CD4-positive, alpha-beta T cell treated with Interleukin-4 for 1 hour (primary cell): ENCODE results near the gene CHD3.
"Not testable (repeated sequence)": the region's sequence is repeated elsewhere in the genome, so short reads cannot be mapped to it uniquely, and the experiment has no call there.

Source experiments
- DNase-seq, 2 donors: peaks; one replicate each; pipeline ENCODE4 v3.0.0-alpha.2; 2020 to 2022

CHD3 gene

DNA sequence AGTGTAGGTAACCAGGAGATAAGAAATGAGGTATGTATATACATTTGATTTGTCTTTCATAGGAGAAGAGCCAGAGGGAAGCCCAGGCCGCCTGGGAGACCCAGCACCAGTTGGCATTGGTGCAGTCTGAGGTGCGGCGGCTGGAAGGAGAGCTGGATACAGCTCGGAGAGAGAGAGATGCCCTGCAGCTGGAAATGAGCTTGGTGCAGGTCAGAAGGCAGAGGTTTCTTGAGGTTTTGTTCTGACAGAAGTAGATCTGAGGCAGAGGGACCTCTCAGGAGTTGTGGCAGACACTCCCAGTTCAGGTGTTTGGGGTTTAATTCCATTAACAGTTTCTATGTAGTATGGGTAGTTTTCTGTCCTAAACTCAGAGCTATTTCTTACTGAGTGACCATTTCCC is 51.4 kb downstream of the CHD3 start:
- no peak for DNase-seq

DNA sequence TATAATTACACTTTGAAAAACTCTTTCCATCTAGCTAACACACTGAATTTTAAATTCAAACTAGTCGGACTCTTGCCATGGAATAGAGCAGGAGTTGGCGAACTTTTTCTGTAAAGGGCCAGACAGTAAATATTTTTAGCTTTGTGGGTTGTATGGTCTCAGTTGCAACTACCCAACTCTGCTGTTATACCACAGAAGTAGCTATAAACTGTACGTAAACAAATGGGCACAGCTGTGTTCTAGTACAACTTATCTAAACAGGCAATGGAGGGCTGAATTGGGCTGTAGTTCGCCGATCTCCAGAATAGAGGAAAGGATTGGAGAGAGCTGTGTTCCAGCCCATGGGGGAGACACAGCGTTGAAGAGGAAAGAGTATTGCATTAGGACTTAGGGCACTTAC is 52.2 kb downstream of the CHD3 start:
- DNase-seq: no peak

DNA sequence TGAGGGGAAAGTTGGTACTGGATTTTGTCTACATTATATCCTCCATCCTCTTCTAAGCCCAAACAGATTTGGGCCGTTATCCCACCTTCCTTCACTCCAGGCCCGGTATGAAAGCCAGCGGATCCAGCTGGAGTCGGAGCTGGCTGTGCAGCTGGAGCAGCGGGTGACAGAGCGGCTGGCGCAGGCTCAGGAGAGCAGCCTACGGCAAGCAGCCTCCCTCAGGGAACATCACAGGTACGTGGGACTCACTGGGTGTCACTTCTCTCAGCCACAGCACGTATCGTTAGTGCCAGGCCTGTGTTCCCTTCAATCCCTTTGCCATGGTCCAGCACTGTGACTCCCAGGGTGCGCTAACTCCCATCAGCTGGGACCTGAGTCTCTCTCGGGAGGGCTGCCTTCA is 54.7 kb downstream of the CHD3 start:
- DNase-seq: no peak

DNA sequence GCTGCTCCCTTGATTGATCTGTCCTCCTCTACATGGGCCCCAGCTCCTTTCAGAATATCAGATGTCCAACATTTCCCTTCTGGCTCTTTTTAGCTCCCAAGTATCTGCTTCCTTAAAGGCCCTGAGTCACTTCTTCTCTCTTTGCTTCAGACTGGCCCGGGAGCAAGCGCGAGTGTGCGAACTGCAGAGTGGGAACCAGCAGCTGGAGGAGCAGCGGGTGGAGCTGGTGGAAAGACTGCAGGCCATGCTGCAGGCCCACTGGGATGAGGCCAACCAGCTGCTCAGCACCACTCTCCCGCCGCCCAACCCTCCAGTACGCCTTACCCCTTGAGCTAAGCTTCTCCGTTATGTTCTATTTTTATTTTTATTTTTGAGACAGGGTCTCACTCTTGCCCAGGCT is 55.7 kb downstream of the CHD3 start:
- no peak for DNase-seq

DNA sequence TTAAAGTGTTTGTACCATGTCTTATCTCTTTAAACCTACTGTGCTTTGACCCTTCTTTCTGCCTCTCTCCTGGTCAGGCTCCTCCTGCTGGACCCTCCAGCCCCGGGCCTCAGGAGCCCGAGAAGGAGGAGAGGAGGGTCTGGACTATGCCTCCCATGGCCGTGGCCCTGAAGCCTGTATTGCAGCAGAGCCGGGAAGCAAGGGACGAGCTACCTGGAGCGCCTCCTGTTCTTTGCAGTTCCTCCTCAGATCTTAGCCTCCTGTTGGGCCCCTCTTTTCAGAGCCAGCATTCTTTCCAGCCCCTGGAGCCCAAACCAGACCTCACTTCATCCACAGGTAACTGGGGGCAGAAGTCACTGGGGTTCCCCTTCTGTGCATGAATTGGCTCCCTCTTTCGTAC is 57.1 kb downstream of the CHD3 start:
- no peak for DNase-seq

DNA sequence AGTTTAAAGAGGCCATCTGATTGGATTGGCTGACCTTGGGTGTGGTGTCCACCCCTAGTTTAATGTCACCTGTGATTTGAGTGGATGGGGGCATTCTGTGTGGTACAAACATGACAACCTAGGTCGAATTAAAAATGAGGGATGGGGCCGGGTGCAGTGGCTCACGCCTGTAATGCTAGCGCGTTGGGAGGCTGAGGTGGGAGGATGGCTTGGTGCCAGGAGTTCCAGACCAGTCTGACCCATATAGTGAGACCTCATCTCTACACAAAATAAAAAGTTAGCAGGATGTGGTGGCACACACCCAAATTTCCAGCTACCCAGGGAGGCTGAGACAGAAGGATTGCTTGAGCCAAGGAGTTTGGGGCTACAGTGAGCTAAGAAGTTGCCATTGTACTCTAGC is 57.9 kb downstream of the CHD3 start:
- no peak for DNase-seq

DNA sequence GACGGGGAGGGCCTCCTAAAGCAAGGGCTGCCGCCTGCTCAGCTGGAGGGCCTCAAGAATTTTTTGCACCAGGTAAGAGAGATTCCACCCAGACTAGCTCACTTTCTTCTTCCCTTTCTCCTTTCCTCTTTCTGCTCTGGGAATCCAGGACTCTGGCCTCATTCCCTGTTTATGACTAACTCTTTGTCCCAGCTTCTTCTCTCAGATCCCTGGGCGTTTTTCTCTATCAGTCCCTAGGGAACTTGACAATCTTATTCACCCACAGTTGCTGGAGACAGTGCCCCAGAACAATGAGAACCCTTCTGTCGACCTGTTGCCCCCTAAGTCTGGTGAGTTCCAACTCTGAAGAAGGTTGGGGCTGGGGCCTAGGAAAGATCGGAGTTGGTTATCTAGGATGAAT is 59.1 kb downstream of the CHD3 start:
- DNase-seq: no peak

DNA sequence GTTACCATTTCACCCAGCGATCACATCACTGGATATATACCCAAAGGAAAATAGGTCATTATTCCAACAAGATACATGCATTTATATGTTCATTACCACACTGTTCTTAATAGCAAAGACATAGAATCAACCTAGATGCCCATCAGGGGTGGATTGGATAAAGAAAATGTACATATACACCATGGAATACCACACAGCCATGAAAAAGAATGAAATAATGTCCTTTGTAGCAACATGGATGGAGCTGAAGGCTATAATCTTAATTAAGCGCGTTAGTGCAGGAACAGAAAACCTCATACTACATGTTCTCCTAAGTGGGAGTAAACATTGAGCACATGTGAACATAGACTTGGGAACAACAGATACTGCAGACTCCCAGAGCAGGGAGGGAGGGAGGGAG is 62.0 kb downstream of the CHD3 start:
- no peak for DNase-seq

DNA sequence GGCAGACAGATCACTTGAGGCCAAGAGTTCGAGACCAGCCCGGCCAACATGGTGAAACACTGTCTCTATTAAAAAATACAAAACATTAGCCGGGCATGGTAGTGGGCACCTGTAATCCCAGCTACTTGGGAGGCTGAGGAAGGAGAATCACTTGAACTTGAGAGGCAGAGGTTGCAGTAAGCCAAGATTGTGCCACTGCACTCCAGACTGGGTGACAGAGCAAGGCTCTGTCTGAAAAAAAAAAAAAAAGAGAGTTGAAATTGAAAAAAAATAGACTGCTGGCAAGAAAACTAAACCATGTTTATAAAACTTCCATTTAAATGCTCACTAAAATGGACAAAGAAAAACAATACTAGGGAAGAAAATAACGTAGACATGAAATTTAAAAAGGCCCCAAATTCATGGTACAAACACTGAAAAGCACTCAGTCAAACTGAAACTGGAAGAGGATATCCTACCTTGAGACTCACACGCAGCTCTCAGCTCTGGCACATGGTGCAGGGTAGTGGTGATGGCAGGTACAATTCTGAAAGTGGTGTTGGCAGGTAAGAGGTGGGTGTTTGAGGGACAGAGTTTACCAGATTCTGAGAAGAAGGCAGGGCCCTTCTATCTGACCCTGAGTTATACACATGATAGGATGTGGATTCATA is 62.7 kb downstream of the CHD3 start:
- DNase-seq: peak; percentile 12 to 16

DNA sequence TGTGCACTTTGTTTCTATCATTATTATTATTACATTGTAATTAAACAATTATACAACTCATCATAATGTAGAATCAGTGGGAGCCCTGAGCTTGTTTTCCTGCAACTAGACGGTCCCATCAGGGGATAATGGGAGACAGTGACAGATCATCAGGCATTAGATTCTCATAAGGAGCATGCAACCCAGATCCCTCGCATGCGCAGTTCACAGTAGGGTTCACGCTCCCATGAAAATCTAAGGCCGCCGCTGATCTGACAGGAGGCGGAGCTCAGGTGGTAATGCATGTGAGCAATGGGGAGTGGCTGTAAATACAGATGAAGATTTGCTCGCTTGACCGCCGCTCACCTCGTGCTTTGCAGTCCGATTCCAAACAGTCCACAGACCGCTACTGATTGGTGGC is 64.7 kb downstream of the CHD3 start:
- DNase-seq: not testable (repeated sequence)

DNA sequence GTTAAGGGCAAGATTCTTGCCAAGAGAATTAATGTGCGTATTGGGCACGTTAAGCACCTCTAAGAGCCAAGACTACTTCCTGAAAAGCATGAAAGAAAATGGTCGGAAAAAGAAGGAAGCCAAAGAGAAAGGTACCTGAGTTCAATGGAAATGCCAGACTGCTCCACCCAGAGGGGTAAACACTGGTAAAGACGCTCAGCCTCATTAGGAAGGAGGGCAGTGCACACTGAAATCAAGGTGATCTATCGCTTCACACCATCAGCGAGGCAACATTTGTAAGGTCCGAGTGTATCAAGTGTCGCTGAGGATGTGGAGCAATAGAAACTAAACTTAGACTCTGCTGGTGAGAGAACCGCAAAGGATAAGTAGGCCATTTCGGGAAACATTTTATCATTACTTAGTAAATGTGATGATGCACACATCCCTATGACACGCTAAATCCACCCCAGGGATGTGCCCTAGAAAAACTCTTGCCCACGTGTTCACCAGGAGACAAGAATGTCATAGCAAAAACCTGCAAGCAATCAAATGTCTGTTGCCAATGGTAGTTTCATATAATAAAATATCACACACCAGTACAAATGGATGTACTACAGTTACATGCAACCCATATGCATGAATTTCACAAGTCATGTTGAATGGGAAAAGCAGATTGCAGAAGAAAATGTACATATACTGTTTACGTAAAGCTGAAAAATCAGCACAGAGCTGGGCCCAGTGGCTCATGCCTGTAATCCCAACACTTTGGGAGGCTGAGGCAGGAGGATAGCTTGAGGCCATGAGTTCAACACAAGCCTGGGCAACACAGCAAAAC is 67.0 kb downstream of the CHD3 start:
- DNase-seq: no peak

DNA sequence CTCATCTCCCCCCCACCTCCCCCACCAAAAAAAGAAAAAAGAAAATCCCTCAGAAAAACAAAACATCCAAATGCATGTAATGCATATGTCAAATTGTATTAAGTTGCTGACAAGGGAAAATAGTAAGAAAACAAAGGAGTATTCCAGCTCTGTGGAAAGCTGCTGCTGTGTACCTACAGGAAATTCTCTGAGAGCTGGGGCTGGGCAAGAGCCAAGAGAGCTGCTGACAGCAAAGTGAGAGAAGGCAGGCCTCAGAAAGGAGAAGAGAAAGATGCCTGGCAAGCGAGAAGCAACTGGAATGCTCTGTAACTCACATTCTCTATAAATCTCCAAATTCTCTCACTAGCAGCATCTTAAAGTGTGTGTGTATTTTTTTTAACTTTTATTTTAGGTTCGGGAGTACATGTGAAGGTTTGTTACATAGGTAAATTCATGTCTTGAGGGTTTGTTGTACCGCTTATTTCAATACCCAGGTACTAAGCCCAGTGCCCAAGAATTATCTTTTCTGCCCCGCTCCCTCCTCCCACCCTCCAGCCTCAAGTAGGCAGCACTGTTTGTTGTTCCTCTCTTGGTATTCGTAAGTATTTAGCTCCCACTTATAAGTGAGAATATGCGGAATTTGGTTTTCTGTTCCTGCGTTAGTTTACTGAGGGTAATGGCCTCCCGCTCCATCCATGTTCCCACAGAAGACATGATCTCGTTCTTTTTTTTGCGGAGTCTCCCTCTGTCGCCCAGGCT is 67.8 kb downstream of the CHD3 start:
- no peak for DNase-seq

DNA sequence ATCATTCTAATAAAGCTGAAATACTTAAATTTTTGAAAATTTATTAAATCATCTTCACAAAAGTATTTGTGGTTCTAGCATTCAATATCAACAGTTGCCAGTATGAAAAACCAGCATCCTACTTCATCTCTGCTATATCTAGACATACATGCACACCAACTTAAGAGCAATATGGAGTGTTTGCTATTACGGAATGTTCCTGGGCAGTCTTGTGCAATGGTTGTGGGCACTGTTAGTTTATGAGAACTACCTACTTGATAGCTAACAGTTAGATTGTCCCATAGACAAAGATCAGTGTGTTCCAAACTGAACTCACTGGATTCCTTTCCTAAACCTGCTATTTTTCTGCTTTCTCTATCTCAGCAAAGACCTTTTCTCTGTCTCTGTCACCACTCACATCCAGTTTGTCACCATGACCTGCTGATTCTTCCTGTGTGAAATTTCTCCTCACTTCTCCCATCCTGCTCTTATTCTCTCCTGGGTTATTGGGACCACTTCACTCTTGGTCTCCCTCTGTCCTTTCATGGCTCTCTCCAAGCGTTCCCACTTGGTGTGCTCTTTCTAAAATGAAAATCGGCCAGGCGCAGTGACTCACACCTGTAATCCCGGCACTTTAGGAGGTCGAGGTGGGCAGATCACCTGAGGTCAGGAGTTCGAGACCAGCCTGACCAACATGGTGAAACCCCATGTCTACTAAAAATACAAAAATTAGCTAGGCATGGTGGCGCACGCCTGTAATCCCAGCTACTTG is 71.1 kb downstream of the CHD3 start:
- DNase-seq: no peak

DNA sequence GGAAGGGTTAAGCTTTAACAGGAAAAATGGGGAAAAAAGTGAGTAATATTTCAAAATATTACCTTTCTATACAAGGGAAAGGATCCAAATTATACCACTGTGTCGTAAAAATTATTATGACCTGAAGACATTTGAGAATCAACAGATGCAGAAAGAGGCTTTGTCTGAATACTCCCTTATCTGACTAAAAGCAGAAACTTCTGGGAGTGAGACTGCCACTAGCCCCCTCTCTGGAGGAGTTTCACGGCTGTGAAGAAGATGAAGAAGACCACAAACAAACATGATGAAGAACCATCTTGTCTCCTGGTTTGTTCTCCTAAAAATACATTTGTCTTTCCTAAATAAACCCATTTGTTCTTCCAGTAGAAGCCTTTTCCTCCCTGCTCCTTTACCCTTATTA is 72.8 kb downstream of the CHD3 start:
- DNase-seq: no peak
